Measurements from ENCODE around the gene PIP5K1B.

The PIP5K1B gene

GRCh38 chr9:68871236-68871635 lies 166.2 kb downstream of the PIP5K1B start:
- Histone ChIP-seq H3K27ac (no peak overlapping the region), H2AFZ (ENCODE audit: low read depth) (no peak overlapping the region), H3K4me3 (IDR thresholded peaks at IDR 0.05; ENCODE audit: insufficient read depth, low read depth, low read length) (no peak overlapping the region), H4K20me1 (ENCODE audit: insufficient read depth) (no peaks in the 10 kb centered on the region), H3K4me1 (ENCODE audit: low read depth, poor library complexity, severe bottlenecking) (no peaks in the 10 kb centered on the region), H3K36me3 (ENCODE audit: insufficient read depth) (no peaks in the 10 kb centered on the region), H3K27me3 (ENCODE audit: insufficient read depth, low read depth) (no peaks in the 10 kb centered on the region), H3K79me2 (ENCODE audit: insufficient read depth, low read depth) (no peaks in the 10 kb centered on the region), H3K4me2 (no peak overlapping the region), H3K9ac (no peak overlapping the region)
- TF ChIP-seq, protein P1, sequence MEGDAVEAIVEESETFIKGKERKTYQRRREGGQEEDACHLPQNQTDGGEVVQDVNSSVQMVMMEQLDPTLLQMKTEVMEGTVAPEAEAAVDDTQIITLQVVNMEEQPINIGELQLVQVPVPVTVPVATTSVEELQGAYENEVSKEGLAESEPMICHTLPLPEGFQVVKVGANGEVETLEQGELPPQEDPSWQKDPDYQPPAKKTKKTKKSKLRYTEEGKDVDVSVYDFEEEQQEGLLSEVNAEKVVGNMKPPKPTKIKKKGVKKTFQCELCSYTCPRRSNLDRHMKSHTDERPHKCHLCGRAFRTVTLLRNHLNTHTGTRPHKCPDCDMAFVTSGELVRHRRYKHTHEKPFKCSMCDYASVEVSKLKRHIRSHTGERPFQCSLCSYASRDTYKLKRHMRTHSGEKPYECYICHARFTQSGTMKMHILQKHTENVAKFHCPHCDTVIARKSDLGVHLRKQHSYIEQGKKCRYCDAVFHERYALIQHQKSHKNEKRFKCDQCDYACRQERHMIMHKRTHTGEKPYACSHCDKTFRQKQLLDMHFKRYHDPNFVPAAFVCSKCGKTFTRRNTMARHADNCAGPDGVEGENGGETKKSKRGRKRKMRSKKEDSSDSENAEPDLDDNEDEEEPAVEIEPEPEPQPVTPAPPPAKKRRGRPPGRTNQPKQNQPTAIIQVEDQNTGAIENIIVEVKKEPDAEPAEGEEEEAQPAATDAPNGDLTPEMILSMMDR (conservative IDR thresholded peaks at IDR 0.05; ENCODE audit: low read depth, low read length) = no peak

GRCh38 chr9:68872026-68872501 lies 167.0 kb downstream of the PIP5K1B start:
- TF ChIP-seq, protein P1 (conservative IDR thresholded peaks at IDR 0.05; ENCODE audit: low read depth, low read length) = no peak
- H3K27ac ChIP-seq = no peak overlapping the region

GRCh38 chr9:68873179-68873578 lies 168.1 kb downstream of the PIP5K1B start:
- Histone ChIP-seq H3K36me3 (ENCODE audit: insufficient read depth) (no peaks in the 10 kb centered on the region), H3K4me1 (ENCODE audit: low read depth, poor library complexity, severe bottlenecking) (no peaks in the 10 kb centered on the region), H2AFZ (ENCODE audit: low read depth) (no peak overlapping the region), H3K4me2 (no peak overlapping the region), H3K79me2 (ENCODE audit: insufficient read depth, low read depth) (no peaks in the 10 kb centered on the region), H3K27me3 (ENCODE audit: insufficient read depth, low read depth) (no peaks in the 10 kb centered on the region), H3K27ac (no peak overlapping the region), H3K4me3 (IDR thresholded peaks at IDR 0.05; ENCODE audit: insufficient read depth, low read depth, low read length) (no peak overlapping the region), H3K9ac (no peak overlapping the region), H4K20me1 (ENCODE audit: insufficient read depth) (no peaks in the 10 kb centered on the region)
- TF ChIP-seq, protein P1 (conservative IDR thresholded peaks at IDR 0.05; ENCODE audit: low read depth, low read length) = no peak

More at GRCh38 chr9:68872026-68872501, 167.0 kb downstream of the PIP5K1B start:
- H3K4me3 ChIP-seq (IDR thresholded peaks at IDR 0.05; ENCODE audit: insufficient read depth, low read depth, low read length) = no peak overlapping the region
- H3K9ac ChIP-seq = no peak overlapping the region
- H2AFZ ChIP-seq (ENCODE audit: low read depth) = no peak overlapping the region
- H3K79me2 ChIP-seq (ENCODE audit: insufficient read depth, low read depth) = no peaks in the 10 kb centered on the region
- H3K4me2 ChIP-seq = no peak overlapping the region
- H3K27me3 ChIP-seq (ENCODE audit: insufficient read depth, low read depth) = no peaks in the 10 kb centered on the region
- H3K4me1 ChIP-seq (ENCODE audit: low read depth, poor library complexity, severe bottlenecking) = no peaks in the 10 kb centered on the region
- H4K20me1 ChIP-seq (ENCODE audit: insufficient read depth) = no peaks in the 10 kb centered on the region
- H3K36me3 ChIP-seq (ENCODE audit: insufficient read depth) = no peaks in the 10 kb centered on the region

GRCh38 chr9:68876273-68876672 lies 171.2 kb downstream of the PIP5K1B start:
- Histone ChIP-seq H2AFZ (ENCODE audit: low read depth) (no peak overlapping the region), H3K36me3 (ENCODE audit: insufficient read depth) (no peaks in the 10 kb centered on the region), H3K27me3 (ENCODE audit: insufficient read depth, low read depth) (no peaks in the 10 kb centered on the region), H3K4me2 (no peak overlapping the region), H3K4me3 (IDR thresholded peaks at IDR 0.05; ENCODE audit: insufficient read depth, low read depth, low read length) (no peak overlapping the region), H3K9ac (no peak overlapping the region), H4K20me1 (ENCODE audit: insufficient read depth) (no peaks in the 10 kb centered on the region), H3K79me2 (ENCODE audit: insufficient read depth, low read depth) (no peaks in the 10 kb centered on the region), H3K27ac (no peak overlapping the region), H3K4me1 (ENCODE audit: low read depth, poor library complexity, severe bottlenecking) (no peaks in the 10 kb centered on the region)
- TF ChIP-seq, protein P1 (conservative IDR thresholded peaks at IDR 0.05; ENCODE audit: low read depth, low read length) = no peak
